HL-60/S4 treated with phorbol 12-myristate 13-acetate at 8.2 ng/mL for 4 days and 3 days (cell line): ENCODE data around the gene DSCAM.
"Not testable (repeated sequence)": the region's sequence is repeated elsewhere in the genome, so short reads cannot be mapped to it uniquely, and the experiment has no call there.

Experiments used
- in situ Hi-C: fragments of 300-500 bp; cut with MboI; formaldehyde crosslinking; loops from 2 replicates; pipeline ENCODE4 v1.15.0; 2022; ENCODE audit warnings: low sequenced_read_pairs

DSCAM gene

GRCh38 chr21:40028393-40028792 lies 818.6 kb downstream of the DSCAM start:
- in situ Hi-C loops = not testable (repeated sequence)

DNA sequence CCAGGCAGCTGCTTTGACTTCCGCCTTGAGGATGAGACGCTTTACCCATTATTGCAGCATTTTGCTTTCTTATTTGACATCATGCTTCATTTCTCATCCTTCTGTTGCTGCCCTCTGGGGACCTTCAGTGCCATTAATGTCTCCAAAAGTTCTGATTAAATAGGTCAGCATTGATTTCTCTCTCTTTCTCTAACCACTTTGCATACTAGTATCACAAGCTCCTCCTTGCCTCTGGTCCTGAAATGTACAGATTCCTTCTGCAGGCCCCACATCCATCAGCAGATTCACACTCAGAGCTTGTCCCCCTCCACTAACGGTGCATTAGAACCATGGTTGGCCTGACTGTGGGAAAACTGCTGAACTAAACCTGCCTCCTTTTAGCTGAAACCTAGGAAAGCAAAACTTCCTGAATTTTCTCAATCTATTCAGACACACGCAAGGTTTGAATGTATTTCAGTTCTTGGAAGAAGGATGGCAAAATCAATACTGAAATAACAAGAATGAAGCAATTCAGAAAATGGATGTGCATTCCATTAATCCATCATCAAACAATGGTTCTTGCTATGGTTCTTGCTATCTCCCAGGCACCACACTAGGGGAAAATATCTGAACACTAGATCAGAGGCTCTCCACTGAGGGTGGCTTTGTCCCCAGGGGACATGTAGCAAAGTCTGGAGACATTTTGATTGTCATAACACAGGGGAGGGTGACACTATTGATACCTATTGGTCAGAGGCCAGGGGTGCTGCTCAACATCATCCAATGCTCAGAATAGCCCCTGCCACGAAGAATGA lies 825.2 kb downstream of the DSCAM start:
- in situ Hi-C loops = no loop called here

DNA sequence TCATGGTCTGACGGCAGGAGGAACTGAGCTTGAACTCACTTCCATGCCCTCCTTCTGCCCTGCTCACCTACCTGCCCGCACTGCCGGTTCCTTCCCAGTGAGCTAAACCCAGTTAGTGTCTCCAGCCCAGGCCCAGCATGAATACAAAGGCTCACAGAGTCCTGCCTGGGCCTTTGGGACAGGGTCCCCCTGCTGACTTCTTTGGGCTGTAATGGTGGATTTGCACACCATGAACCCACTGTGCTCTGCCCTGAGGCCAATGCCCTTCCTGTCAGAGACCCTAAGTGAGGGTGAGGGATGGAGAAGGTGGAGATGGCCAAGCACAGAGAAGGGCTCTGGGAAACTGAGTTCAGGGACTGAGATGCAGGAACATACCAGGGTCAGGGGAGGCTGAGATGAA lies 826.3 kb downstream of the DSCAM start:
- in situ Hi-C loops = no loop called here

- in situ Hi-C loops = no loop called here
Measured at GRCh38 chr21:40018871-40019475, 828.0 kb downstream of the DSCAM start.

DNA sequence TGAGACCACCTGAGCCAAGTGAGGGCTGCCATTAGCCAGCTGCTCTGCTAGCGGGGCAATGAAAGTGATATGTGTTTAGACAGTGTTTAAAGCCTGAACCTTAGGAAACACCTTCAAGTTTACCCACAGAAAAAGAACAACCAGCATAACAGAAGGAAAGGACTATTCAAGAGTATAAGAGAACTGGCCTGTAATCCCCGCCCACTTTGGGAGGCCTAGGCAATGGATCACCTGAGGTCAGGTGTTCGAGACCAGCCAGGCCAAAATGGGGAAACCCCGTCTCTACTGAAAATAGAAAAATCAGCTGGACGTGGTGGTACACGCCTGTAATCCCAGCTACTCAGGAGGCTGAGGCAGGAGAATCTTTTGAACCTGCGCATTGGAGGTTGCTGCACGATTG lies 830.3 kb downstream of the DSCAM start:
- in situ Hi-C loops = no loop called here

GRCh38 chr21:40016234-40016633 lies 830.7 kb downstream of the DSCAM start:
- in situ Hi-C loops = no loop called here

GRCh38 chr21:40015818-40016217 lies 831.1 kb downstream of the DSCAM start:
- in situ Hi-C loops = no loop called here

DNA sequence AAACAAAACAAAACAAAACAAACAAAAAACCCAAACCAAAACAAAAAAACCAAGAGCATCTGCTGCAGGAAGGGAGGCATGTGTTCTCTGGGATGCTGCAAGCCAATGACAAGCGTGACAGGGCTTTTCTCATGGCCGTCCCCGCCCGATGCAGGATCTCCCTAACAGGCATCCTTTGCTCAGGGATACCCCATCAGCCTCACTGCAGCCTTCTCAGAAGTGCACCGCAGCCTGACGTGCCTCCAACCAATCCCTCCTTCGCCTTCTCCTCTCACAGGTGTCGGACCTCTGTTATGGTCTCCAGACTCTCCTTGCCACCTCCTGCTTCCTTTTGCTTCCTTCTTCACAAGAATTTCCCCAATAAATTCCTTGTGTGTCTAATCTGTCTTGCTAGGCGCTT lies 832.6 kb downstream of the DSCAM start:
- in situ Hi-C loops = no loop called here

DNA sequence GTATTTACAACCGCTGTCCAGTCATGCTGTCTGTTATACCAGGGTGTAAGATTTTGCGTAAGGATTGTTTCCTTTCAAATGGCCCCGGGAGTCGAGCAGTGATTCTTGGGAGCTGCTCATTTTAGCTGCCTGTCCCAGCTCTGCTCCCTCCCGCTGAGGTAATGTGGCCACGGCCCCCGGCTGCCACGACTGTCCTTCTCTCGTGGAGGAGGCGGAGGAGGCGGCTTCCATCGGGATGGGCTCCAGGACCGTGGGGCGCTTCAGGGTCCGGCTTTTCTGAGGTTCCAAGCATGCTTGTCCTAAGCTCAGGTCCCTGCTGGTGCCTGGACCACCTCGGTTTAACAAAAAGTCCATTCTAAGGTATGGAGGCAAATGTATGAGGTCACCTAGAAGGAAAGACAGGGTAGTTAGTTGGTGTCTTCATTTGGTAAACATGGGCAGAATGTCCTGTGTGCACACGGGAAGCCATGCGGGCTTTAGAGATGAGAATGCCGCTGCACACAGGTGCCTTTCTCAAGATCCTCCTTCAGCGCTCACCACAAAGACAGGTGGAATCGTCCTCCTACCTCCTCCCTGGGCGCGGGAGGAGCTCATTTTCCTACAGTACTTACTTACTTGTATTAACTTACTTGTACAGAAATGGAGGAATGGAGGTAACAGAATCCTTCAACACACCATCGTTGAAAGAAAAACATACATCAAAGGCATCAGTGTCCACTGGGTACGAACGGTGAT lies 833.8 kb downstream of the DSCAM start:
- in situ Hi-C loops = no loop called here

DNA sequence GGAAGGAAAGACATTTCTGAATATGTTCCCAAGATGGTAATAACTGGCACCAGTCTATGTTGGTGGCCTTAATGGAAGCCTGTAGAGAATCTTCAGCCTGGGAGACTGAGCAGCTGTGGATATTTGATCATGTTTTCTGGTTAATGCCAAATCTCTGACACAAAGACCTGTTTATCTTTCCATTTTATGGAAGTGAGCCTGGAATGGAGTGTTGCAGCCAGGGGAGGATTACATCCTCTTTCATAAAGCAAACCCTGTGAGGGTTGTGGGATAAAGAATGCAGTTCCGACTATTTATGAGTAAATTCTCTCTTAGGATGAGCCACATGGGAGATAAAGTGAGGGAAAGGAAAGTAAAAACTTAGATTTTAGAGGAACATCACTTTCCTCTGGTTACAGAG lies 835.6 kb downstream of the DSCAM start:
- in situ Hi-C loops = no loop called here

- in situ Hi-C loops = no loop called here
Measured at GRCh38 chr21:40002978-40003377, 844.0 kb downstream of the DSCAM start.

DNA sequence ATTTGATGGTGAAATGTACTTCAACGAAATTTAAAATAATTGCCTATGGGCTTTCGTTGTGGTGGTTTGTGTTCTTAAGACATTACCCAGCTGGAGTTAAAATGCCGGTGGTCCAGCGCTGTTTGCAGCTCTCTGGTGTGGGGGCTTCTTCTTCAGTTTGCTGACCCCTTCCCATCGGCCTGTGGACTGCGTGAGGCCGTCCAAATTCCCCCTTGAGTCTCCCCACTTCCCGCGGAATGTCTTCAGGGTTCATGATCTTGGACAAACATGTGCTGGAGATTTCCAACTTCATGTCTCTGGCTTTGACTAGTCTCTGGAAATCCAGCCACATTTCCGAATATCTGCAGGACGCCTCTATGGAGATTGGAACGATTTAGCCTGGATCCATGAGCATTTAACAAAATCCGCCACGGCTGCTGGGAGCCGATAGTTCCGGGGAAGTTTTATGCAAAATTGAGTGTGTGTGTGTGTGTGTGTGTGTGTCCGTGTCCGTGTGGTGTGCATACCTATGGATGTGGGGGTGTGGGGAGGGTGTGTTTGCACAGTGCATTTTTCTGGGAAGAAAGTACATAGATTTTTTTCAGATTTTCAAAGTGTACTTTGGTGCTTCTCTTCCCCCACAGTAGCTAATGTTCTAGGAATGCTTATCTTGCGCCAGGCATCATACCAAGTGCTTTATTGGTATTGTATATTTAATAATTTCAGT lies 862.5 kb downstream of the DSCAM start:
- in situ Hi-C loops = no loop called here

DNA sequence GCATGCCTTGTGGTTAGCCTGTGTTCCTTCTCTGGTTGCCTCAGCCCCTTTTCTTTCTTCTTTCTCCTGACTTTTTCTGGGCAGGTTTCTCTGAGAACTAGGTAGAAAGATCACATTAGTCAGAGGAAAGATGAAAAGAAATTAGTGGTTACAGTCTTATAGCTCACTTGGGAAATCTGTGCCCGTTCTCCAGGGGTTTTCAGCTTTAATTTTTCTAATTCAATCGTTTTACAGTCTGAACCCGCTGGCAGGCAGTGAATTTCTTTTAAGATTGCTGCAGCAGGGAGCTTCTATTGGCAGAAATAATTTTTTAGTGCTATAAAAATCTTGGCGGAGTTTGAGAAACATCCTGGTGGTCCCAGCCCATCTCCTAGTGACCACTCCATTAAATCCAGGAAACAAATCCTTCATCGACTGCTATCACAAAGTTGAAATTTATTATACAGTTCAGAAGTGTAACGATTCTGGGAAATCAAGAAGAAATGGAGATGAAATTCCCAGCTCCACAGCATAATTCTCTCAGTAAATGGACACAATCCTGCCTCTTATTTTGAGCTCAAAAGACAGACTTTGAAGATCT lies 866.6 kb downstream of the DSCAM start:
- in situ Hi-C loops = no loop called here

- in situ Hi-C loops = no loop called here
Measured at GRCh38 chr21:39979321-39979720, 867.6 kb downstream of the DSCAM start.

DNA sequence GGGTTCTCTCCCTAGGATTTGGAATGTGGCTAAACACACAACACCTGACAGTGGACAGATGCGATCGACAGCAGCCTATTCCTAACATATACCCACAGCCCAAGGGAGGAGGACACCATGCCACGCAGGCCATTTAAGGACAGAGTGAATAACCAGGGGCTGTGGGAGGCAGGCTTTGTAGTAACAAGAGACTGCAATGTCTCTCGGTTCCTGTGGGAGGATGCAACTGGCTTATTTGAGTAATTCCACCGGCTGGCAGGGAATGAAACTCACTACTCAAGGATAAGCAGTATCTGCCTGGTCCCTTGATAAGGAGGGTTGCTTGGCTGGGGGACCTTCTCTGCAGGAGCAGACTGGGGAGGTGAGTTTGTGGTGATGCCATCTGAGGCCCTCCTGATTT lies 870.2 kb downstream of the DSCAM start:
- in situ Hi-C loops = no loop called here

GRCh38 chr21:39972976-39973770 lies 873.8 kb downstream of the DSCAM start:
- in situ Hi-C loops = no loop called here

GRCh38 chr21:39972471-39972870 lies 874.5 kb downstream of the DSCAM start:
- in situ Hi-C loops = no loop called here

- in situ Hi-C loops = no loop called here
Measured at GRCh38 chr21:39971956-39972355, 875.0 kb downstream of the DSCAM start.

GRCh38 chr21:39969691-39970364 lies 877.1 kb downstream of the DSCAM start:
- in situ Hi-C loops = no loop called here

DNA sequence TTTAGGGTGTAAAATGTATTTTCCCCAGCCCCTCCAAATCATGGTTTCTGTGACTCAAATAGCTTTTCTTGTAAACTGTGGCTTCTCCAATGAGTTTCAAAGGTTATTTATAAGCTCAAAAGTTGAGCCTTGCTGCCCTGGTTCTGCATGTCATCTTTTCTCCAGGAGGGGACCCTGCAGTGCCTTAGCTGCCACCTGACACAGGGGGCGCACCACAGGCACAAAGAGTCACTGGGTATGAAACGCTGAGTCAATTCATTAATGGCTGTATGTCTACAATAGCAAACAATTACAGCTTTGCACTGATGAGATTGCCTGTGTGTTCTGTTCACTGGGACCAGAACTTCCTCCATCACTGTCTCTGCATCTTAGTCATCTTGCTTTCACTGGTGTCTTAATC lies 878.9 kb downstream of the DSCAM start:
- in situ Hi-C loops = no loop called here
